Measurements from ENCODE around the gene UGGT1.

DNA sequence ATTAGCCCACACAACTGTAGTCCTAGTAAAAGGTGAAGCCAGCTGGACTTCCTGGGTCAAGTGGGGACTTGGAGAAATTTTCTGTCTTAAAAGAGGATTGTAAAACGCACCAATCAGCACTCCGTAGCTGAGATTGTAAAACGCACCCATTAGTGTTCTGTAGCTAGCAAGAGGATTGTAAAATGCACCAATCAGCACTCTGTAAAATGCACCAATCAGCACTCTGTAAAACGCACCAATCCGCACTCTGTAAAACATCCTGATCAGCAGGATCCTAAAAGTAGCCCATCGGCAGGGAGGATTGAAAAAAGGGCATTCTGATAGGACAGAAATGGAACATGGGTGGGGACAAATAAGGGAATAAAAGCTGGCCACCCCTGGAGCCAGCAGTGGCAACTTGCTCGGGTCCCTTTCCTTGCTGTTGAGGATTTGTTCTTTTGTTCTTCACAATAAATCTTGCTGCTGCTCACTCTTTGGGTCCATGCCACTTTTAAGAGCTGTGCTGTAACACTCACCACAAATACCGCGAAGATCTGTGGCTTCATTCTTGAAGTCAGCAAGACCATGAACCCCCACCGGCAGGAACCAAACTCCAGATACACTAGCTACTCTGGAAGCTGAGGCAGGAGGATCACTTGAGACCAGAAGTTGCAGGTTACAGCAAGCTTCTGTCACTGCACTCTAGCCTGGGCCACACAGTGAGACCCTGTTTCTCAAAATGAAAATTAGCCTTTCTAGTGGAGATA, 125.1 kb downstream of the UGGT1 start:
- TF ChIP-seq, protein P1, sequence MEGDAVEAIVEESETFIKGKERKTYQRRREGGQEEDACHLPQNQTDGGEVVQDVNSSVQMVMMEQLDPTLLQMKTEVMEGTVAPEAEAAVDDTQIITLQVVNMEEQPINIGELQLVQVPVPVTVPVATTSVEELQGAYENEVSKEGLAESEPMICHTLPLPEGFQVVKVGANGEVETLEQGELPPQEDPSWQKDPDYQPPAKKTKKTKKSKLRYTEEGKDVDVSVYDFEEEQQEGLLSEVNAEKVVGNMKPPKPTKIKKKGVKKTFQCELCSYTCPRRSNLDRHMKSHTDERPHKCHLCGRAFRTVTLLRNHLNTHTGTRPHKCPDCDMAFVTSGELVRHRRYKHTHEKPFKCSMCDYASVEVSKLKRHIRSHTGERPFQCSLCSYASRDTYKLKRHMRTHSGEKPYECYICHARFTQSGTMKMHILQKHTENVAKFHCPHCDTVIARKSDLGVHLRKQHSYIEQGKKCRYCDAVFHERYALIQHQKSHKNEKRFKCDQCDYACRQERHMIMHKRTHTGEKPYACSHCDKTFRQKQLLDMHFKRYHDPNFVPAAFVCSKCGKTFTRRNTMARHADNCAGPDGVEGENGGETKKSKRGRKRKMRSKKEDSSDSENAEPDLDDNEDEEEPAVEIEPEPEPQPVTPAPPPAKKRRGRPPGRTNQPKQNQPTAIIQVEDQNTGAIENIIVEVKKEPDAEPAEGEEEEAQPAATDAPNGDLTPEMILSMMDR (optimal IDR thresholded peaks at IDR 0.05 in 1 of 3, IDR thresholded peaks at IDR 0.05 in 1 of 3, conservative IDR thresholded peaks at IDR 0.05 in 1 of 3; ENCODE audit: extremely low read depth in 1 of 3, insufficient read depth in 2 of 3, low read length in 3 of 3), result no peak
- TF ChIP-seq EZH2 (IDR thresholded peaks at IDR 0.05; ENCODE audit: low read length), result no peak

Measured in keratinocyte (primary cell).